Left cardiac atrium (tissue), 4 donors: ENCODE measurements around the gene GNG12. TPM values are rescaled to one million over a fixed set of nuclear protein-coding genes. Genes with fewer than 3 reads are reported as not detected.

Experiments used
- ATAC-seq, 2 donors: fragments of 200-7000 bp; cut with Tn5 transposase; one replicate each; pipeline ENCODE4 v1.9.1; 2020; ENCODE audit warnings: mild to moderate bottlenecking in 2 of 2, moderate library complexity in 2 of 2
- DNase-seq: peaks from one replicate; pipeline ENCODE4 v3.0.0-alpha.2; 2020
- intact Hi-C, 2 donors: fragments of 100-400 bp; cut with DNase I; formaldehyde crosslinking; loops; one replicate each; pipeline versions ENCODE4 v1.14.1 to v1.15.1; 2022 to 2023
- total RNA-seq, 2 donors: library from RNA; stranded (reverse); fragmentation: NEBNext Ultra II Directional; extraction: Animal tissue kit (Norgen Biotek cat#: 25700); gene quantifications; one replicate each; pipeline ENCODE4 v1.2.1, GENCODE V29; 2021
- donor health status: DM: no; HTN: yes; CAD: no.
- donor health status: DM: no; HTN: yes; CAD: no; lungs with severe emphysema.
- donor health status: DM: yes; HTN: yes; CAD: no.
- donor health status: Dilated cardiomyopathy.

The GNG12 gene
- total RNA-seq, 2 donors from 2014 or later = 34.1 to 49.6 TPM

DNA sequence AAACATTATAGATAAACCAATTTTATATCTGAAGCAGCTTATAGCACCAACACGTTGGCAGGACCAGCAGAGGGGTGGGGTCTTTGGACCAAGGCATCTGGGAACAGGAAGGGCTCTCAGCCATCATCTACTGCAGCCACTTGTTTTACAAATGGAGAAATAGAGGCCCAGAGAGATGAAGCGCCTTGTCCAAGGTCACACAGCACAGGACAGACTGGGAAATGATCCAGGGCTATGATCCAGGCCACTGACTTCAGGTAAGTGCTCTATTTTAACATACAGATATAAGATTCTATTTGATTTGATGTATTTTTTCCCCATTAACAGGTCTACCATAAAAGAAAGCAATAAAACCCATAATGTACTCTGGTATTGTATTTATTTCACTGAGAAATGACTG is 131.4 kb downstream of the GNG12 start:
- ATAC-seq = no peak

DNA sequence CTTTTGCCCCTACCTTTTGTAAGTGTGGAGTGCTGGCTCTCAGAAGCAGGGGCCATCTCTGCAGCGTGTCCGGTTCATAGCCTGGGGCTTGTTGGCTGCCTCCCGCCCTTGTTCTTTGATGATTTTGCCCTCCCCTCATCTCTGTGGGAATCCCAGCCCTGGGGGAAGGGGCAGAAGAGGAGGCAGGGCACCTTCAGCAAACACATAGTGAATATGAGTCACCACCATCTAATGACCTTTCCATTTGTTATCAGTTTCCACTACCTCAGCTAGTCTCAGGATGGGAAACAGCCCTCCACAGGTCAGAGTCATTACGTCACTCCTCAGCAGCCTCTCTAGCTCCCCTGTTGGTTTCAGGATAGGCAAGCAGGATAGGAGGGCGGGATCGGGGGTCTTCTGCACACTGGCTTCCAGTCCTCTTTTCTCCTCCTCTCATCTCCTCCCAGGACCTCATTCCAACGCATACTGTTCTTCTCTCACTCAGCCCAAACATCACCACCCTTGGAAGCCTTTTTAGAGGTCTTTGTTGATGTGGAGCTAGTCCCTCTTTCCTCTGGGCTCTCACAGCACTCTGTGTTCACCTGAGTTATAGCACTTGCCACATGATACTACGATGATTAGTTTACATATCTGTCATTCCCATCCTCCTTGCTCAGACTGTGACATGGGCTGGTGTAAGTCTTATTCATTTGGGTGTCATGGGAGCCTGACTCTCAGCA is 132.4 kb downstream of the GNG12 start:
- ATAC-seq = peak in 1 of 2 donors; percentile 89
- DNase-seq = peak; percentile 41
- intact Hi-C loops = no loop called here

More for the DNA sequence above, 131.4 kb downstream of the GNG12 start:
- intact Hi-C loops = no loop called here
- no peak for DNase-seq

DNA sequence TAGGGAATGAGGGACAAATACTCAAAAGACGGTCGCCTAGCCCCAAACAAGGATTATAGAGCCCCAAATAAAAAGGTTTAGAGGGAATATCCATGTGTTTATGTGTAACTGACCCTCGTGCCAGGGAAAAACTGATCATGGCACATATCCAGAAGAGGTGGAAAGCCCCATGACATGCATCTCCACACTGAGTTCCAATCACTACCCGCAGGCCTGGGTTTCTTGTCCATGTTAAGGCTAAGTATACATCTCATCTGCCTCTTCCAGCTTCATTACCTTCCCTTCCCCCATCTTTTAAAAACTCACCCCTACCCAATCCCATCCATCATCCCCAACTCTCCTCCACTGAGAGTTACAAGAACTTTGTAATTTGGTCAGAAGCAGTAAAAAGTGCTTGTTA is 133.0 kb downstream of the GNG12 start:
- DNase-seq (no peak), ATAC-seq (no peak)
- intact Hi-C loops = no loop called here

DNA sequence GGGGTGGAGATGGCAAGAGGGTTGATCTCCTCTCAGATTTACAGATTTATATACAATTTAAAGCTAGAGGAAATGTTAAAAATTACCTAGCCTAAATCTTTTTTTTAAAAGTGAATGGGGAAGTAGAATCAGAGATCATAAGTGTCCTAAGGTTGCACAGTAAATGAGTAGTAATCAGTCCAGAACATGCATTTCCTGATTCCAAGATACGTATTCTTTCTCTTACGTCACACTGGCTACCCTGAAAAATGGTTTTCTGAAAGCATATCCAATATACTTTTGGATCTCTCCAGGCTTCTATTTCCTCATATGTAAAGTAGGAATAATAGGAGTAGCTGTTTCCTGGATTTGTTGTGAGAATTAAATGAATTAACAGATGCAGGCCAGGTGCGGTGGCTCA is 136.6 kb downstream of the GNG12 start:
- ATAC-seq = no peak

DNA sequence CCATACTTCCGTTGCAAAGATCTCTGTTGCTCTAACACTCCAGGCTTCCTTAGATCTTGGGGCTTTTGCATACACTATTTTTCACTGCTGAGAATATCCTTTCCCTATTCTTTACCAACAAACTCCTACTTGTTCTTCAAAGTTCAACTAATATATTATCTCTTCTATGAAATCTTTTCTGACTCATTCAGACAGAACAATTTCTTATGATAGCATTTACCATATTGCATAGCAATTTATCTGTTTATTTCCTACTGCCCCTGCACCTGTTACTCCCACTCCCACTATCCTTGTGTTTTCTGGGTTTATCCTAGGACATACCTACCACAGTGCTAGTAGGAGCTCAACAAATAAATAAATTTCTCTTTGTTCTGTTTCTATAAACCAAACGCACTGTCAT is 137.3 kb downstream of the GNG12 start:
- intact Hi-C loops = no loop called here
- DNase-seq = no peak

More for the DNA sequence above, 136.6 kb downstream of the GNG12 start:
- intact Hi-C loops = no loop called here
- no peak for DNase-seq

DNA sequence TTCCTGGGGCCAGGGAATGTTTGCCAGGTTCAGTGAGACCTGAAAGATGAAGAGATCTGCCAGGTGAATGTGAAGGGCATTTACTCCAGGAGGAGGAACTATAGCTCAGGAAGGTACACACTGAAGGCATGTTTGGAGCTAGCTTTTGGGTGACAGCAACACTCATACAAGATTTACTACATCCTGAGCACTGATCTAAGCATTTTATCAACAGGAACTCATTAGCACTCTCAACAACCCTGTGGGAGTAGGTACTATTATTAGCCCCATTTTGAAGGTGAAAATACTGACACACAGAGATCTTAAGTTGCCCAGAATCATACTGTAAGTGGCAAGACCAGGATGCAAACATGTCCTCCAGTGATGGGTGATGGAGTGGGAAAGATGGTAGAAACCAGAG is 141.6 kb downstream of the GNG12 start:
- intact Hi-C loops = loop anchor here in 1 of 2 donors (5.0 kb wide), 1 partner anchor 61 kb away; no protein-coding TSS in a partner anchor
- DNase-seq (no peak), ATAC-seq (no peak)

More for the DNA sequence above, 137.3 kb downstream of the GNG12 start:
- ATAC-seq = no peak

DNA sequence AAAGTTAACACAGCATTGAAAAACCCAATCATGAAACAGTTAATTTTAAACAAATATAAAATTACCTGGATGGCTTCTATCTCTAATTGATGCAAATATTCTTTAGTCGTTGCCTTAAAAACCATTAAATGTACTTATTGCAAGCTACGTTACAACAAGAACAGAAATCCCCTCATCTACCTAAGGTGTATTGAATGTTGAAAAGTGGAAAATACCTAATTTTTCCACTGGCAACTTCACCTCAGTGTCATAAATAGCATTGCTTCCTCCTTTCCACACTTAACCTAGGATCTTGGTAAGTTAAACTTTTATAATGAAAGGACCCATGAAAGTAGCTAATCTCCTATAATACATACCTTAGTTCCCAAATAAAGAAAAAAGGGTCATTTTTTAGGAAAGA is 142.9 kb downstream of the GNG12 start:
- intact Hi-C loops = loop anchor here in 1 of 2 donors (5.0 kb wide), 1 partner anchor 62 kb away; no protein-coding TSS in a partner anchor
- DNase-seq (no peak), ATAC-seq (no peak)

DNA sequence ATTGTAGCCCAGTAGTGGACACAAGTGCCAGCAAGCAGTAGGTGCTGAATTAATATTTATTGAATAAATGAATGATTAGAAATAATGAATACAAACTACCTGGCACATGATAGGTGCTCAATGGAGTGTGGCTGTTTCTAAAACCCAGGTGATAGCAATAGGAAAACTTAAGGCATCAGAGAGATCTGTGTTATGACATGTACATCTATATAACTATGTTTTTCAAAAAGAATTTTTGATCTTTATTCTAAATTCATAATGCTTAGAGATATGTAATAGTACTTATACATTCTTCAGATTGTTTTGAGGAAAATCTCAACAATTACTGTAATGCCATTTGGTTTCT is 143.3 kb downstream of the GNG12 start:
- ATAC-seq = no peak
- intact Hi-C loops = loop anchor here in 1 of 2 donors (5.0 kb wide), 1 partner anchor 62 kb away; no protein-coding TSS in a partner anchor

DNA sequence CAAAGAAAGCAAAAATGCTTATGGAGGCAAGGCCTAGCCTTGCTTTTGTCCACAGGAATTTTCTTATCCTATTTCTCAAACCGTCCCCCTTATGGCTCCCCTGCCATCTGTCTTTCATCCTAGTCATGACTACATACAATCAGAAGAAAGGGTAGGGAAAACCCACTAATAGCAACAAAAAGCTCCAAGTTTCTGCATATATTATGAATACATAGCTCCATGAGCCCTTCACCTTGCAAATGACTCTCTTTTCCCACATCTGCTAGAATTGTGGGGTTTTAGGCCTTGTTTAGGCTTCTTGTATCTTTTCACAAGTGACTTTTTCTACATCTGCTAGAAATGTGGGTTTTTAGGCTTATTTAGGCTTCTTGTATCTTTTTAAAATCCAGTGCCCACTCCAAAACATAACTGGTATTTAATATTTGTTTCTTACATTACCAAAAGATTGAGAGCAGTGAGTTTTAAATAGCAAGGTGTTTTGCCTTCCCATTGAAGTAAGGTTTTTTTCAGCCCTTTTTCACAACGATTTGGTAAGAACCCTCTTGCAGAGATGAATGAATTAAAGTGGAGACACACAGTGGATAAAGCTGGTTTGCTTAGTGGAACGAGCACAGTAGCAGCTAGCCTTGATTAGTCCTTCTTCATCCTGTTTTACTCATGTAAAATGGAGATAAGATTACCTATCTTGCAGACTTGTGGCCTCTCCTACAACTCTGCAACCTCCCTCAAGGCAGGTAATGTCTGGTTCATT is 143.8 kb downstream of the GNG12 start:
- no peak for DNase-seq
- intact Hi-C loops = loop anchor here (5.0 to 10.0 kb wide), 3 partner anchors 63 to 125 kb away; no protein-coding TSS in a partner anchor

More for the DNA sequence above, 143.3 kb downstream of the GNG12 start:
- DNase-seq = no peak

DNA sequence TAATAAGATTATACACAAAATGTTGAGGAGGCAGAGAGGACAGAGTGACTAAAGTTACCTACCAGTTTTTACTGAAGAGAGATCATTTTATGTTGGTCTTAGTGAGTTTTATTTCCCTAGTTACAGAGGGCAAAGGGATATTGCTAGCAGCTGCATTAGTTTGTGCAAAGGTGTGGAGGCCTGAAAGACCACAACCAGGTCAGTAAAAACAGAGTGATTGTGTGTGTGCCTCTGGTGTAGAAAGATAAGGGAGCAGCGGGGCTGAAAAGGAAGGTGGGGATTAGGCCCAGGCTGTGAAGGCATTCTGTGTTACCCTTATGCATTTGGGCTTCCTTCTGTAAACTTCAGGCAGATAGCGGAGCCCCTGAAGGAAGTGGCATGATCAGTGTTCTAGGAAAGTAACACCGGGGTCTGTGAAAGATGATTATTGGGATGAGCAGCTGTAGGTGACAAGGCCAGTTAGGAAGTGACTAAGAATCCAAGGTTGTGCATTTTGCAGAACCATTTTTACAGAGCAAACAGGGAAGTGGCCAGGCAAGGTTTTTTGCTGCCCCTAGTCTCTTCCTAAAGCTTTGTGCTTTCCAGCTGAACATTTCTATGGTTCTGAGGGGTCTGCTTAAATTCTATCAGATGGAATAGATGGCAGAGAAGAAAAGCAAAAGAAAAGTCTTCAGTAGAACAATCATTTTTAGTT is 144.6 kb downstream of the GNG12 start:
- DNase-seq (no peak), ATAC-seq (no peak)
- intact Hi-C loops = loop anchor here in 1 of 2 donors (5.0 to 10.0 kb wide), 2 partner anchors 74 to 124 kb away; no protein-coding TSS in a partner anchor

More for the DNA sequence above, 143.8 kb downstream of the GNG12 start:
- no peak for ATAC-seq

DNA sequence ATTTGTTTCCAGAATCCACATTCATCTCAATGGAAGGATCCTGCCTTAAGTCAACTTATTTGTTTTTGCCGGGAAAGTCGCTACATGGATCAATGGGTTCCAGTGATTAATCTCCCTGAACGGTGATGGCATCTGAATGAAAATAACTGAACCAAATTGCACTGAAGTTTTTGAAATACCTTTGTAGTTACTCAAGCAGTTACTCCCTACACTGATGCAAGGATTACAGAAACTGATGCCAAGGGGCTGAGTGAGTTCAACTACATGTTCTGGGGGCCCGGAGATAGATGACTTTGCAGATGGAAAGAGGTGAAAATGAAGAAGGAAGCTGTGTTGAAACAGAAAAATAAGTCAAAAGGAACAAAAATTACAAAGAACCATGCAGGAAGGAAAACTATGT is 145.6 kb downstream of the GNG12 start:
- intact Hi-C loops = loop anchor here in 1 of 2 donors (5.0 to 10.0 kb wide), 2 partner anchors 75 to 123 kb away; no protein-coding TSS in a partner anchor
- ATAC-seq (no peak), DNase-seq (no peak)

DNA sequence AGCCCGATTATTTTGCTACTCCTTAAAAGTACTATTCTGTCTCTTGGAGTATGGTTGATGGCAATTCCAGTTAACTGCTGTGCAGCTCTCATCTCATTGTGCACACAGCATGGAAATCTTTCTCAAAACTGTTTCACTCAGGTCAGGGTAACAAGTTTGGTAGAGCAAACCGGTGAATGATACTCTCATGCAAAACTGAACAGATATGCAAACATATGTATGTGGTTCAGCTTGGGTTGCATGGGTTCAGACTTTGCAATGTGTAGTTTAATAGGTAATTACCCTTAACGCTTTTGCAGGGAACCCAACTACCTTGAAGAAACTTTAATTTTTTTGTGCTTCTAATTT is 146.1 kb downstream of the GNG12 start:
- no peak for ATAC-seq
- intact Hi-C loops = loop anchor here in 1 of 2 donors (5.0 to 10.0 kb wide), 2 partner anchors 75 to 122 kb away; no protein-coding TSS in a partner anchor

DNA sequence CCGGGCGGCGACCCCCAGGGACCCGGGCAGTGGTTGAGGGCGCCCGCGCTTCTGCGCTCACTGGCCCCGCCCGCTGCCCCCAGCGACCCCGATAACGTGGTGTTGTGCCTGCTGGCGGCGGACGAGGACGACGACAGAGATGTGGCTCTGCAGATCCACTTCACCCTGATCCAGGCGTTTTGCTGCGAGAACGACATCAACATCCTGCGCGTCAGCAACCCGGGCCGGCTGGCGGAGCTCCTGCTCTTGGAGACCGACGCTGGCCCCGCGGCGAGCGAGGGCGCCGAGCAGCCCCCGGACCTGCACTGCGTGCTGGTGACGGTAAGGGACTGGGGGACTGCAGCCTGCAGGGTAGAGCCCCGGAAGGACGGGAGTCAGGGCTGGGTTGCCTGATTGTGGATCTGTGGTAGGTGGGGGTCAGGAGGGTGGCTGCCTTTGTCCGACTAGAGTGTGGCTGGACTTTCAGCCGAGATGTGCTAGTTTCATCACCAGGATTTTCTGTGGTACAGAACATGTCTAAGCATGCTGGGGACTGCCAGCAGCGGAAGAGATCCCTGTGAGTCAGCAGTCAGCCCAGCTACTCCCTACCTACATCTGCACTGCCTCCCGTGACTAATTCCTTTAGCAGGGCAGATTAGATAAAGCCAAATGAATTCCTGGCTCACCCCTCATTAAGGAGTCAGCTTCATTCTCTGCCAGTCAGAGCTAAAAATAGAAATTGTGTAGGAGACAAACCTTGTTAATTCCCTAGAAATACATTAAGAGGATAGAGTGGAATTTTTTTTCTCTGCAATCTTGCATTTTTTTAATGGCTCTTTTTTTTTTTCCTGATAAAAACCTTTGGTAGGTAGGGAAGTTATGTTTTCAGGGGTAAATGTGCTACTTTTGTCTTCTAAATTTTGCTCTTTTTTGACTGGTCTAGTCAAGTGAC is 146.7 kb downstream of the GNG12 start:
- intact Hi-C loops = loop anchor here in 1 of 2 donors (5.0 to 10.0 kb wide), 2 partner anchors 76 to 122 kb away; no protein-coding TSS in a partner anchor

More for the DNA sequence above, 146.1 kb downstream of the GNG12 start:
- no peak for DNase-seq

DNA sequence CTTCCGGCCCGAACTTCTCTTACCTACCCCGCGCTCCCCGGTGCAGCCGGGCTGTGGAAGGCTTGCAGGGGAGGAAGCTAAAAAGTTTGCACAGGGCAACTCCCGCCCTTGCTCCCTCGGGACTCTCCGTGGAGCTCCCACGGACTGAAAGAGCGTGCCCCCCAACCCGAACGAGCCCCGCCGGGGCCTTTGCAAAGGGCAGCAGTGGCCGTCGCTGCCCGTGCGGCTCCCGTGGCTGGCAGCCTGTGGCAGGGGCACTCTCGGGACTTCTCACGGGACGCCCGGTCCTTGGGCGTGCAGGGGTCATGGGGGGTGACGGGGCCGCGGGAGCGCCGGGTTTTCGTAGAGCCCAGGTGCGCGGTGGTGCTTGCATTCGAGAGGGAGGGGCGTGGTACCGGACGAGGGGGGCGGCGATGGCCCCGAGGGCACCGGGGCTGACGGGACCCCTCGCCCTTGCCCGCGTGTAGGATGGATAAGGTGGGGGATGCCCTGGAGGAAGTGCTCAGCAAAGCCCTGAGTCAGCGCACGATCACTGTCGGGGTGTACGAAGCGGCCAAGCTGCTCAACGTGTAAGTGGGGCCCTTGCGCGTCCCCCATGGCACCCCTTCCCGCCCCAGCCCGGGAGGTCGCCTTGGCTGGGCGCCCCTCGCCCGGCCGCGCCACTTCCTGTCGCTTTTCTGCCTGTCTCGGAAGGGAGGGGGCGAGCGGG is 147.6 kb downstream of the GNG12 start:
- peak; percentile 21 to 40 for ATAC-seq
- peak; percentile 62 for DNase-seq
- intact Hi-C loops = loop anchor here in 1 of 2 donors (5.0 to 10.0 kb wide), 2 partner anchors 77 to 121 kb away; no protein-coding TSS in a partner anchor

More for the DNA sequence above, 146.7 kb downstream of the GNG12 start:
- peak; percentile 85 for DNase-seq
- ATAC-seq = peak; percentile 53 to 79

DNA sequence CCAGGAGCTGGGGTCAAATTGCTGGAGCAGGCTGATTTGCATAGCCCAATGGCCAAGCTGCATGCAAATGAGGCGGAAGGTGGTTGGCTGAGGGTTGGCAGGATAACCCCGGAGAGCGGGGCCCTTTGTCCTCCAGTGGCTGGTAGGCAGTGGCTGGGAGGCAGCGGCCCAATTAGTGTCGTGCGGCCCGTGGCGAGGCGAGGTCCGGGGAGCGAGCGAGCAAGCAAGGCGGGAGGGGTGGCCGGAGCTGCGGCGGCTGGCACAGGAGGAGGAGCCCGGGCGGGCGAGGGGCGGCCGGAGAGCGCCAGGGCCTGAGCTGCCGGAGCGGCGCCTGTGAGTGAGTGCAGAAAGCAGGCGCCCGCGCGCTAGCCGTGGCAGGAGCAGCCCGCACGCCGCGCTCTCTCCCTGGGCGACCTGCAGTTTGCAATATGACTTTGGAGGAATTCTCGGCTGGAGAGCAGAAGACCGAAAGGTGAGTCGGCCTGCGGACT is 148.2 kb downstream of the GNG12 start, which contains the start of gene GADD45A:
Gene GADD45A (plus strand): TSS at position 135 of the 491 bp plus-strand sequence. CDS start 294 bp downstream, at position 429.
- ATAC-seq (peak; percentile 91 to 93), DNase-seq (peak; percentile 99)
- intact Hi-C loops = loop anchor here in 1 of 2 donors (5.0 to 10.0 kb wide), 2 partner anchors 77 to 120 kb away; no protein-coding TSS in a partner anchor

DNA sequence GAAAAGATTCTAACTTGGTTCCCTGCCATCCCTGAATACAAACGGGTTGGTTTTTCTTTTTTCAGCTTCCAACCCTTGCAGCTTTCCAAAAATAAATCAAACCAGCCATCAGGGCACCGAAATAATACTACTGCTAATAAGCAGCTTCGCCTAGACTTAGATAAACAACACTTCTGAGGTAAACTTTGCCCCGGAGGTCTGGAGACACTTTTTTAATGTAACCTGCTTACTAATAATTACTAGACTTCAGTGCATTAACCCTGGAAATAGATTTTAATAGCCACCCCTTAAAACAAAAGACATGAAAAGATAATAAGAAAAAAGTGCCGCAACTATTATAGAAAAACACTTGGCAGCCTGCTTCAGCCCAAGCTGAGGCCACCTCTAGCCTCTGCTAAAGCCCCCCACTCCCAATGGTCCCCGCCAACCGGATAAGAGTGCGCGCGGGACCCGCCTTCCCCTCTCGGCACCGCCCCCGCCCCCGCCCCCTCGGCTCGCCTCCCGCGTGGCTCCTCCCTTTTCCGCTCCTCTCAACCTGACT is 148.7 kb downstream of the GNG12 start:
- intact Hi-C loops = loop anchor here in 1 of 2 donors (5.0 to 10.0 kb wide), 2 partner anchors 78 to 120 kb away; no protein-coding TSS in a partner anchor

More for the DNA sequence above, 148.7 kb downstream of the GNG12 start:
- DNase-seq (no peak), ATAC-seq (no peak)
